Loucy (cell line): ENCODE data around the gene USP53.

Source experiments
- H2AFZ ChIP-seq: fragments of 200-600 bp; sonication (generic); 2 replicates; pipeline ENCODE4 v1.6.0; 2016; ENCODE audit warnings: antibody characterized with exemption, mild to moderate bottlenecking, low read length, moderate library complexity
- H3F3A ChIP-seq: fragments of 200-600 bp; 2 replicates; pipeline ENCODE4 v1.6.0; 2016; ENCODE audit warnings: antibody characterized with exemption, low read depth, mild to moderate bottlenecking
- H3K27me3 ChIP-seq: fragments of 200-600 bp; sonication (generic); 2 replicates; pipeline ENCODE4 v1.6.1; 2014; ENCODE audit warnings: low read length, mild to moderate bottlenecking; ENCODE audit not compliant: insufficient read depth, poor library complexity, severe bottlenecking
- H3K36me3 ChIP-seq: fragments of 200-600 bp; sonication (generic); 2 replicates; pipeline ENCODE4 v1.6.1; 2016; ENCODE audit warnings: low read length; ENCODE audit not compliant: insufficient read depth
- H3K4me1 ChIP-seq: fragments of 200-600 bp; sonication (generic); 2 replicates; pipeline ENCODE4 v1.5.1; 2014; ENCODE audit warnings: low read length, mild to moderate bottlenecking; ENCODE audit not compliant: insufficient read depth, poor library complexity, severe bottlenecking
- H3K4me2 ChIP-seq: fragments of 200-600 bp; sonication (generic); 2 replicates; pipeline ENCODE4 v1.6.0; 2014; ENCODE audit warnings: antibody characterized with exemption, low read length, low read depth, mild to moderate bottlenecking; ENCODE audit not compliant: poor library complexity, severe bottlenecking
- H3K4me3 ChIP-seq: fragments of 200-600 bp; sonication (generic); 2 replicates; pipeline ENCODE4 v1.5.1; 2014; ENCODE audit warnings: low read length, mild to moderate bottlenecking, mixed read lengths; ENCODE audit not compliant: poor library complexity, severe bottlenecking
- H3K79me2 ChIP-seq: fragments of 200-600 bp; sonication (generic); 2 replicates; pipeline ENCODE4 v1.6.1; 2014; ENCODE audit warnings: low read length; ENCODE audit not compliant: insufficient read depth
- H3K9ac ChIP-seq: fragments of 200-600 bp; sonication (generic); 2 replicates; pipeline ENCODE4 v1.6.0; 2014; ENCODE audit warnings: mild to moderate bottlenecking, low read depth, low read length, moderate library complexity; ENCODE audit not compliant: poor library complexity, severe bottlenecking
- H3K9me2 ChIP-seq: fragments of 200-600 bp; sonication (generic); replicated peaks from 2 replicates; pipeline ENCODE4 v1.6.1; 2016; ENCODE audit warnings: low read depth, low read length, mixed read lengths
- H3K9me3 ChIP-seq: fragments of 200-600 bp; sonication (generic); 2 replicates; pipeline ENCODE4 v1.6.1; 2014; ENCODE audit warnings: mild to moderate bottlenecking, antibody characterized with exemption, low read length, low read depth; ENCODE audit not compliant: insufficient read depth
- H4K20me1 ChIP-seq: fragments of 200-600 bp; sonication (generic); 2 replicates; pipeline ENCODE4 v1.6.0; 2014; ENCODE audit warnings: antibody characterized with exemption, low read length, mild to moderate bottlenecking; ENCODE audit not compliant: insufficient read depth, poor library complexity, severe bottlenecking
- EZH2phosphoT487 ChIP-seq: fragments of 200-600 bp; IDR thresholded peaks from 2 replicates; pipeline ENCODE4 v1.6.1; 2018; ENCODE audit warnings: antibody characterized with exemption, mild to moderate bottlenecking, moderate library complexity, borderline replicate concordance
- TF ChIP-seq, protein P1 (sequence below): fragments of 200-600 bp; sonication (generic); conservative IDR thresholded peaks from 2 replicates; pipeline ENCODE4 v1.5.1; 2014; ENCODE audit warnings: mild to moderate bottlenecking, antibody characterized with exemption, low read length

Gene USP53

DNA sequence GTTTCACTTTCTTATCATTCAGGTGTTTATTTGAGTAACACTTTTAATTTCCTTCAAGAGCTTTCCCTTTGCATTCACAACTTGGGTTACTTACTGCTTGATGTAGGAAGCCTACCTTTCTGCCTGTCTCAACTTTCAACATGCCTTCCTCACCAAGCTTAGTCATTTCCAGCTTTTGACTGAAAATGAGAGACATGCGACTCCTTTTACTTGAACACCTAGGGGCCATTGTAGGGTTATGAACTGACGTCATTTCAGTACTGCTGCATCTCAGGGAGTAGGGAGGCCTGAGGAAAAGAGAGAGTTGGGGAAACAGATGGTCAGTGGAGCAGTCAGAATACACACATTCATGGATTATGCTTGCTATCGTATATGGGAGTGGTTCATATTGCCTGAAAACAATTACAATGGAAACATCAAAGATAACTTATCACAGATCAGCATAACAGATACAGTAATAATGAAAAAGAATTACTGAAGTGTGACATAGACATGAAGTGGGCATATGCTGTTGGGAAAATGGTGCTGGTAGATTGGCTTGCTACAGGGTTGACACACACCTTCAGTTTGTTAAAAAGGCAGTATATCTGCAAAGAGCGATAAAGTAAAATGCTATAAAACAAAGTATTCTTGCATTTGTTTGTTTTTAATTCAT, 25.7 kb downstream of the USP53 start:
- H3K9ac ChIP-seq = no peak overlapping the region
- H3K27me3 ChIP-seq = no peaks in the 10 kb centered on the region
- H3K79me2 ChIP-seq = no peaks in the 10 kb centered on the region
- H3K9me2 ChIP-seq = no peaks in the 10 kb centered on the region
- H3K4me2 ChIP-seq = no peak overlapping the region
- no peaks in the 10 kb centered on the region for H4K20me1 ChIP-seq
- no peak for TF ChIP-seq EZH2phosphoT487
- TF ChIP-seq, protein P1, sequence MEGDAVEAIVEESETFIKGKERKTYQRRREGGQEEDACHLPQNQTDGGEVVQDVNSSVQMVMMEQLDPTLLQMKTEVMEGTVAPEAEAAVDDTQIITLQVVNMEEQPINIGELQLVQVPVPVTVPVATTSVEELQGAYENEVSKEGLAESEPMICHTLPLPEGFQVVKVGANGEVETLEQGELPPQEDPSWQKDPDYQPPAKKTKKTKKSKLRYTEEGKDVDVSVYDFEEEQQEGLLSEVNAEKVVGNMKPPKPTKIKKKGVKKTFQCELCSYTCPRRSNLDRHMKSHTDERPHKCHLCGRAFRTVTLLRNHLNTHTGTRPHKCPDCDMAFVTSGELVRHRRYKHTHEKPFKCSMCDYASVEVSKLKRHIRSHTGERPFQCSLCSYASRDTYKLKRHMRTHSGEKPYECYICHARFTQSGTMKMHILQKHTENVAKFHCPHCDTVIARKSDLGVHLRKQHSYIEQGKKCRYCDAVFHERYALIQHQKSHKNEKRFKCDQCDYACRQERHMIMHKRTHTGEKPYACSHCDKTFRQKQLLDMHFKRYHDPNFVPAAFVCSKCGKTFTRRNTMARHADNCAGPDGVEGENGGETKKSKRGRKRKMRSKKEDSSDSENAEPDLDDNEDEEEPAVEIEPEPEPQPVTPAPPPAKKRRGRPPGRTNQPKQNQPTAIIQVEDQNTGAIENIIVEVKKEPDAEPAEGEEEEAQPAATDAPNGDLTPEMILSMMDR = no peak
- H3K4me1 ChIP-seq = no peaks in the 10 kb centered on the region
- no peak overlapping the region for H2AFZ ChIP-seq
- H3K4me3 ChIP-seq = no peak overlapping the region
- no peaks in the 10 kb centered on the region for H3K9me3 ChIP-seq
- no peaks in the 10 kb centered on the region for H3F3A ChIP-seq
- H3K36me3 ChIP-seq = no peaks in the 10 kb centered on the region

DNA sequence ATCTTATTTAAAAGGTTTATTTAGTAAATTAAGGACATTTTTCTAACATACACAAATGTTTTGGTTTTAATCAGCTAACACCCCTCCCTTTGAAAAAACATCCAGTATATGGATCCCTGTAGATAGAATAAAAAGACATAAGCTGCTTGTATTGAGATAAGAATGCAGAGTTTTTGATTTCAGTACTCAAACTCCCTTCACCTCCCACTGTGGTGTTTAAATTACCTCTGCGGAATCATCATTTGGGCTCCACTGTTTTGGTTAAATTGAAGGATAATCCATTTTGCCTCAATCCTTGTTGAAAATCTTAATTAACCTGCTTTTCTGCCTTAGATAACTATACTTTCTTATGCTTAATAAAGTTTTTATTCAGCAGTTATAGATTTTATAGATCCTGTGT, 27.6 kb downstream of the USP53 start:
- Histone ChIP-seq H4K20me1 (no peaks in the 10 kb centered on the region), H3K79me2 (no peaks in the 10 kb centered on the region), H3K9me2 (no peaks in the 10 kb centered on the region), H3K9me3 (no peaks in the 10 kb centered on the region), H3K4me3 (no peak overlapping the region), H3F3A (no peaks in the 10 kb centered on the region), H2AFZ (no peak overlapping the region), H3K27me3 (no peaks in the 10 kb centered on the region), H3K36me3 (no peaks in the 10 kb centered on the region), H3K9ac (no peak overlapping the region), H3K4me2 (no peak overlapping the region), H3K4me1 (peaks cover 3% of the 10 kb centered on the region)
- TF ChIP-seq, protein P1 = no peak
- no peak for TF ChIP-seq EZH2phosphoT487

DNA sequence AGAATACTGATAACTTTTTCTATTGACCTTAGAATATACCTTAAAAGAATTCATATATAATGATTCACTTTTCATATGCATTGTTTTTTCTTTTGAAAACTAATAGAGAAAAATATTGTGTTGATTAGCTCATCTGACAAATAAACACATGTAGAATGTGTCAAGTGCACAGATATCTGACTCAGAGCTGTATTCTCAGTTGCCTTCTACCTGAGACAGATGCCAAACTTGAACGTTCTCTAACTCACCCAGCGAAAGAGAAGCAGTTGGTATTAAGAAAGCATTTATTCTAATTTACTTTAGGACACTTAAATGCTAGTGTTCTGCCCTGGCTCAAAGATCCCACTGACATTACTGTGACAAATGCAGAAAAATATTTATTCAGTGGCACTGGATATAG, 28.1 kb downstream of the USP53 start:
- TF ChIP-seq EZH2phosphoT487 = no peak
- TF ChIP-seq, protein P1 = no peak

More for the DNA sequence above, 28.1 kb downstream of the USP53 start:
- H3K9me2 ChIP-seq = no peaks in the 10 kb centered on the region
- no peaks in the 10 kb centered on the region for H3K36me3 ChIP-seq
- H3K4me1 ChIP-seq = peaks cover 3% of the 10 kb centered on the region
- no peaks in the 10 kb centered on the region for H3K27me3 ChIP-seq
- H3K4me2 ChIP-seq = no peak overlapping the region
- H2AFZ ChIP-seq = no peak overlapping the region
- H3K4me3 ChIP-seq = no peak overlapping the region
- no peak overlapping the region for H3K9ac ChIP-seq
- H3K79me2 ChIP-seq = no peaks in the 10 kb centered on the region
- no peaks in the 10 kb centered on the region for H3F3A ChIP-seq
- no peaks in the 10 kb centered on the region for H4K20me1 ChIP-seq
- no peaks in the 10 kb centered on the region for H3K9me3 ChIP-seq
